ENCODE results near the gene PTPRD. TPM values are rescaled to one million over a fixed set of nuclear protein-coding genes. Genes with fewer than 3 reads are reported as not detected.

The PTPRD gene
- total and polyA plus RNA-seq, 3 experiments from 2014 or later, result 0.02 to 0.04 TPM; not detected in 1

DNA sequence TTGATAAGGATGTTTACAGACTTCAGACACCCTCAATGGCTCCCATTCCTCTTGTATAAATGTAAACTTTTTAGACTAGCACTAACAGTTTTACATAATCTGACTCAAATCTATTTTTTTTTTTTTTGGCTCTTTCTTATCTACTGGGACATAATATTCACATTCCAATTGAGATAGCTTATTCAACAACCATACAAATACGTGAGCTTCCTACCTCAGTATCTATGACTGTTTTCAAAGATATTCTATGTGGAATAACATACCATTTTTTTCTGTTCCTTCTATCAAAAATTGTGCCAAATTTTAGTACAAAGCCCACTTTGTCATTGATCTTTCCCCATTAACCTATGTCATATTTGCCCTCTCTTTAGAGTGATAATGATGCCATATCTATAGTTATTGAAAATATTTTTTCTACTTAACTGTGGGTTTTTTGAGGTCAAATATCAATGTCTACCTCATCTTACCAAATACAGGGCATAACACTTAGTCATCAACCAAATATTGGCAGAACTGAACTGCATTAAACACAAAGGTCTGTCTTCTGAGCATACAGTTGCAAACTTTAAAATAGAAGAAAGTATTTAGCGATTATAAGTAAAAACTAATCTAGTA lies 482.6 kb downstream of the PTPRD start:
- H3K27me3 ChIP-seq (ENCODE audit: insufficient read depth, low read length, poor library complexity, severe bottlenecking), result no peaks in the 10 kb centered on the region
- Mint-ChIP-seq H3K36me3 (no peaks in the 10 kb centered on the region), H3K27me3 (no peaks in the 10 kb centered on the region), H3K4me1 (no peaks in the 10 kb centered on the region), H3K9me3 (peaks cover 4 to 40% (median 10%) of the 10 kb centered on the region in 5 donors), H3K4me3 (no peak overlapping the region), H3K27ac (no peak overlapping the region)
- ChIA-PET CTCF (no interaction called here), POLR2A (no interaction called here)
- H3K27ac ChIP-seq (ENCODE audit: low read depth, low read length), result no peak overlapping the region
- H3K4me1 ChIP-seq (ENCODE audit: insufficient read depth, low read length), result no peaks in the 10 kb centered on the region
- no peaks in the 10 kb centered on the region for H3K36me3 ChIP-seq (ENCODE audit: insufficient read depth, low read length)
- DNase-seq, result no peak
- H3K4me3 ChIP-seq (ENCODE audit: low read length), result no peak overlapping the region
- H3K9me3 ChIP-seq (ENCODE audit: low read length), result no peaks in the 10 kb centered on the region

DNA sequence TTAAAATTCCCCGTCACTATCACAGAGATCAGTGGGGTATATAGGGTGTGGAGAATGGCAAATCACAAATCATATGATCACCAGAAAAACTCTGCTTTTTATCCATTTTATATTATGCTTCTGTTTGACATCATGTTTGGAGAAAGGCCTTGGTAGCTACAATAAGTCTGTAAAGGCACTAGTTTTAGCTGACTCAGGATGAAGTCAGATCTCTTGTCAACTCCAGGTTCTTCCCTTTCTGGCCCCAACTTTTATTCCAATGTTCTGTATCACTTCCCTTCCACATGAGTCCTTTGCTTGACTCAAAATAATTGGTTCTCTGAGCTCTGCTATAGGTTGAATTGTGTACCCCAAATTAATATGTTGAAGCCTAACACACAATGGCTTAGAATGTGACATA lies 484.9 kb downstream of the PTPRD start:
- no peak for DNase-seq
- no peak overlapping the region for H3K4me3 Mint-ChIP-seq
- Histone ChIP-seq H3K4me1 (ENCODE audit: insufficient read depth, low read length) (no peaks in the 10 kb centered on the region), H3K9me3 (ENCODE audit: low read length) (no peaks in the 10 kb centered on the region), H3K36me3 (ENCODE audit: insufficient read depth, low read length) (no peaks in the 10 kb centered on the region), H3K27ac (ENCODE audit: low read depth, low read length) (no peak overlapping the region), H3K4me3 (ENCODE audit: low read length) (no peak overlapping the region), H3K27me3 (ENCODE audit: insufficient read depth, low read length, poor library complexity, severe bottlenecking) (no peaks in the 10 kb centered on the region)
- ChIA-PET CTCF (no interaction called here), POLR2A (no interaction called here)
- H3K4me1 Mint-ChIP-seq, result no peaks in the 10 kb centered on the region
- H3K27ac Mint-ChIP-seq, result no peak overlapping the region
- H3K27me3 Mint-ChIP-seq, result no peaks in the 10 kb centered on the region
- no peaks in the 10 kb centered on the region for H3K36me3 Mint-ChIP-seq
- peaks cover under 1 to 35% (median 6%) of the 10 kb centered on the region in 5 donors for H3K9me3 Mint-ChIP-seq

DNA sequence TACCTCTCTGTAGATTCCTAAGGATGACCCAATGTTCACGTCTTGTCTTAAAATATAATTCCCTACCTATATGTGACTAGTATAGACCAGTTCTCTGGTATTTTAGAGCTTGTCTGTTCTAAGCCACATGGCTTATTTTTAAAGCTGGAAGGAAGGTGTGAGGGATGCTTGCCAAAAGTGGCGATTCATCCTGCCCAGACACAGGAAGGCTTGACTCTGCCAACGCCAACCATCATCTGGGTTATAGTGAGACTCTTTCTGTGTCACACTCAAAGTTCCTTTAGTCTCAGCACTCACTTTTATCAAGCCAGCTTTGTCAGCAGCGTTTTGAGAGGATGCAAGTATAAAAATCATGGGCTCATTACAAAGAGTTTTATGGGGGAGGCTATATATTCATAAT lies 500.0 kb downstream of the PTPRD start:
- no peaks in the 10 kb centered on the region for H3K36me3 Mint-ChIP-seq
- H3K4me3 ChIP-seq (ENCODE audit: low read length), result no peak overlapping the region
- POLR2A ChIA-PET, result no interaction called here
- no peaks in the 10 kb centered on the region for H3K27me3 Mint-ChIP-seq
- H3K4me1 ChIP-seq (ENCODE audit: insufficient read depth, low read length), result no peaks in the 10 kb centered on the region
- H3K4me3 Mint-ChIP-seq, result no peak overlapping the region
- H3K27me3 ChIP-seq (ENCODE audit: insufficient read depth, low read length, poor library complexity, severe bottlenecking), result no peaks in the 10 kb centered on the region
- DNase-seq, result no peak
- no peak overlapping the region for H3K27ac Mint-ChIP-seq
- peaks cover 3% of the 10 kb centered on the region for H3K9me3 ChIP-seq (ENCODE audit: low read length)
- H3K36me3 ChIP-seq (ENCODE audit: insufficient read depth, low read length), result no peaks in the 10 kb centered on the region
- H3K9me3 Mint-ChIP-seq, result peaks cover 0 to 55% (median 3%) of the 10 kb centered on the region in 5 donors
- no peak overlapping the region for H3K27ac ChIP-seq (ENCODE audit: low read depth, low read length)
- CTCF ChIA-PET, result no interaction called here
- H3K4me1 Mint-ChIP-seq, result no peaks in the 10 kb centered on the region

DNA sequence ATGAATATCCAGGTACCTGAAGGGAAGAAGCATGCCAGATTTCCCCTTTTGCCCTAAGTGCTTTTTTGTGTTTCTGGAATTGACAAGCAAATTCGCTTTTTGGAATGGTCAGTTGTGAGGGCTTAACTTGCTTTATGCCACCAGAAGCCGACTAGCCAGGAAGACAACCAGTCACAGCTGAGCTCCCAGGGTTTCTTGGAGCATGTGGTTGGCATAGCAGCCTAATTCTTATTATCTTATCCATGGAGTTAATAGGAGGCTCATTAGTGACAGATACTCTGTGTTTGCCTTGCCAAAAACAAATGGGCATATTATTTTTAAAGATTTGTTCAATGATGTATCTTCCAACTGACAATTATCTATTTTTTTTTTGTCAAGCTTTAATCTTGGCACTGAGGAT lies 500.7 kb downstream of the PTPRD start:
- Histone ChIP-seq H3K27me3 (ENCODE audit: insufficient read depth, low read length, poor library complexity, severe bottlenecking) (no peaks in the 10 kb centered on the region), H3K4me3 (ENCODE audit: low read length) (no peak overlapping the region), H3K36me3 (ENCODE audit: insufficient read depth, low read length) (no peaks in the 10 kb centered on the region), H3K27ac (ENCODE audit: low read depth, low read length) (no peak overlapping the region), H3K4me1 (ENCODE audit: insufficient read depth, low read length) (no peaks in the 10 kb centered on the region), H3K9me3 (ENCODE audit: low read length) (peaks cover 3% of the 10 kb centered on the region)
- ChIA-PET POLR2A (no interaction called here), CTCF (no interaction called here)
- DNase-seq, result no peak
- H3K27ac Mint-ChIP-seq, result no peak overlapping the region
- no peaks in the 10 kb centered on the region for H3K27me3 Mint-ChIP-seq
- no peak overlapping the region for H3K4me3 Mint-ChIP-seq
- H3K36me3 Mint-ChIP-seq, result no peaks in the 10 kb centered on the region
- no peaks in the 10 kb centered on the region for H3K4me1 Mint-ChIP-seq
- H3K9me3 Mint-ChIP-seq, result peaks cover under 1 to 55% (median 5%) of the 10 kb centered on the region in 5 donors

DNA sequence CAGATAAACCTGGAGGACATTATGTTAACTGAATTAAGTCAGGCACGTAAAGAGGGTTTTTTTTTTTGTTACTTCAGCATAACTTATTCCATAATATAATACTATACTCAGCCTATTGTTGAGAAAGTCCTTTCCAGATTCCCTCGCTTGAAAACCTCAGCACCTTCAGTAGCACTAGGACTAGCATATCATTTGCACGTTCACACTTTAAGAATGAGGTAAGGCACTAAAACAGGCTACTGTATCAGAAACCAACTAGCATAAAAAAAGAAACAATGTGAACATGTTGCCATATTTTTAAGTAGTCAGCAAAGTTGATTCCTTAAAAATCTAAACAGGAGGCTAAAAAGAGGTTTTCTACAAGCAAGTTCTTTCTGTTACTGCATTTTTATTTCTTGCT lies 504.0 kb downstream of the PTPRD start:
- ChIA-PET POLR2A (no interaction called here), CTCF (no interaction called here)
- H3K27ac Mint-ChIP-seq, result no peak overlapping the region
- Histone ChIP-seq H3K27ac (ENCODE audit: low read depth, low read length) (no peak overlapping the region), H3K27me3 (ENCODE audit: insufficient read depth, low read length, poor library complexity, severe bottlenecking) (no peaks in the 10 kb centered on the region), H3K4me3 (ENCODE audit: low read length) (no peak overlapping the region), H3K36me3 (ENCODE audit: insufficient read depth, low read length) (no peaks in the 10 kb centered on the region), H3K9me3 (ENCODE audit: low read length) (no peaks in the 10 kb centered on the region), H3K4me1 (ENCODE audit: insufficient read depth, low read length) (no peaks in the 10 kb centered on the region)
- H3K36me3 Mint-ChIP-seq, result no peaks in the 10 kb centered on the region
- H3K4me1 Mint-ChIP-seq, result no peaks in the 10 kb centered on the region
- DNase-seq, result no peak
- no peak overlapping the region for H3K4me3 Mint-ChIP-seq
- no peaks in the 10 kb centered on the region for H3K27me3 Mint-ChIP-seq
- H3K9me3 Mint-ChIP-seq, result peaks cover 3 to 45% (median 9%) of the 10 kb centered on the region in 5 donors

DNA sequence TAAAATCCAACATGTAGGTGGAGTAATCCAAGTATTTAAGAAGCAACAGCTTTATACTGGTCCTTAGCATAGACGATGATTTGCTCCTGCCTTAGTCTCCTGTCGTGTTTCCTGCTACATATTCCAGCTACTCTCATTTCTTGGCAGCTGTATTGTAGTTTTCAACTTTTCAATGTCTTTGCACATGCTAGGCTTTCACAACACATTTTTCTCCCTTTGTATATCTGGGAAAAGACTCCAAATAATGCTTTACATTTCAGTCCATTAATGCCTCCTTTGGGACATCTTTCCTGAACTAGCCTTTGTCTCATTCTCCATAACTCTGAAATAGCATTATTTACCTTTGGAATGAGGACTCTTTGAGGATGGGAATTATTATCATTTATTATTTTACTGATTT lies 508.0 kb downstream of the PTPRD start:
- POLR2A ChIA-PET, result no interaction called here
- H3K27ac ChIP-seq (ENCODE audit: low read depth, low read length), result no peak overlapping the region
- H3K4me1 Mint-ChIP-seq, result no peaks in the 10 kb centered on the region
- no peaks in the 10 kb centered on the region for H3K27me3 ChIP-seq (ENCODE audit: insufficient read depth, low read length, poor library complexity, severe bottlenecking)
- no peaks in the 10 kb centered on the region for H3K36me3 ChIP-seq (ENCODE audit: insufficient read depth, low read length)
- no peaks in the 10 kb centered on the region for H3K9me3 ChIP-seq (ENCODE audit: low read length)
- no peak overlapping the region for H3K27ac Mint-ChIP-seq
- no peaks in the 10 kb centered on the region for H3K27me3 Mint-ChIP-seq
- H3K4me1 ChIP-seq (ENCODE audit: insufficient read depth, low read length), result no peaks in the 10 kb centered on the region
- peaks cover 3 to 24% (median 9%) of the 10 kb centered on the region in 5 donors for H3K9me3 Mint-ChIP-seq
- no peak overlapping the region for H3K4me3 Mint-ChIP-seq
- H3K36me3 Mint-ChIP-seq, result no peaks in the 10 kb centered on the region
- no peak overlapping the region for H3K4me3 ChIP-seq (ENCODE audit: low read length)
- CTCF ChIA-PET, result no interaction called here
- DNase-seq, result no peak

DNA sequence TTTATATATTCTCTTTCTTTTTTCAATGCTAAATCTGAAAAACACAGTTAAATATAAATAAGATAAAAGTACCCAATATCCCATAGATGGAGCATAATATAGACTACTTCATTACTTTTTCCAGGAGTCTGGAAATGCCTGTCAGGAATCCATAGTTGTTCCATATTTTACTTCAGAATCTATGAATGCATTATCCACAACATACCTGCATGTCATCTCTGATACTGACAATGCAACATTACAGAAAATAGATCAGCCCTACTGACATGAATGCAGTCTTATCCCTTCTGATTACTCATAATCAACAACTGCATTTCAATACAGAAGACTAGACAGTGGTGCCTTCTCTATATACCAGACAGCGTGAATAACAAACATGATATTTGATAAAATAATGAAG lies 517.6 kb downstream of the PTPRD start:
- Mint-ChIP-seq H3K27ac (no peak overlapping the region), H3K36me3 (no peaks in the 10 kb centered on the region), H3K4me1 (no peaks in the 10 kb centered on the region), H3K27me3 (no peaks in the 10 kb centered on the region), H3K9me3 (peaks cover 0 to 13% (median 2%) of the 10 kb centered on the region in 5 donors), H3K4me3 (no peak overlapping the region)
- no peaks in the 10 kb centered on the region for H3K27me3 ChIP-seq (ENCODE audit: insufficient read depth, low read length, poor library complexity, severe bottlenecking)
- ChIA-PET CTCF (no interaction called here), POLR2A (no interaction called here)
- no peaks in the 10 kb centered on the region for H3K9me3 ChIP-seq (ENCODE audit: low read length)
- DNase-seq, result no peak
- no peaks in the 10 kb centered on the region for H3K4me1 ChIP-seq (ENCODE audit: insufficient read depth, low read length)
- no peak overlapping the region for H3K4me3 ChIP-seq (ENCODE audit: low read length)
- H3K27ac ChIP-seq (ENCODE audit: low read depth, low read length), result no peak overlapping the region
- no peaks in the 10 kb centered on the region for H3K36me3 ChIP-seq (ENCODE audit: insufficient read depth, low read length)

DNA sequence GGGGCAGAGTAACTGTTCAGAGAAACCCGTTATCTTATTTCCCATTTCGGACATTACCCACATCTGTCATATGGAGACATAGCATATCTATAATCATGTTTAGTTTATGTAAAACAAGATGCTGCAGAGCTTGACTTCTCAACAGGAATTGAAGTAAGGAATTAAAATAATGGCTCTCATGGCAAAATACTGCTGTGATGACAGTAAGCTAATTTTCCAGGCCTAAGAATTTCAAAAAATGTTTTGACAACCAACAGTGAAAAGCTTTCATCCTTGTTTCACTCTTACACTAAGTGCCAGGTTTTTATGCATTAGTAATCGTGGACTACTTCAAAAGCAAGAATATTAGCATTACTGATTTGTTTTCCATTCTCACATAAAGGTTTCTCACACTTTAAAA lies 518.2 kb downstream of the PTPRD start:
- no peaks in the 10 kb centered on the region for H3K36me3 ChIP-seq (ENCODE audit: insufficient read depth, low read length)
- Mint-ChIP-seq H3K4me1 (no peaks in the 10 kb centered on the region), H3K4me3 (no peak overlapping the region), H3K27ac (no peak overlapping the region), H3K9me3 (peaks cover 0 to 13% (median 4%) of the 10 kb centered on the region in 5 donors), H3K27me3 (no peaks in the 10 kb centered on the region), H3K36me3 (no peaks in the 10 kb centered on the region)
- no peak for DNase-seq
- CTCF ChIA-PET, result no interaction called here
- POLR2A ChIA-PET, result no interaction called here
- no peaks in the 10 kb centered on the region for H3K4me1 ChIP-seq (ENCODE audit: insufficient read depth, low read length)
- no peak overlapping the region for H3K27ac ChIP-seq (ENCODE audit: low read depth, low read length)
- H3K4me3 ChIP-seq (ENCODE audit: low read length), result no peak overlapping the region
- no peaks in the 10 kb centered on the region for H3K9me3 ChIP-seq (ENCODE audit: low read length)
- H3K27me3 ChIP-seq (ENCODE audit: insufficient read depth, low read length, poor library complexity, severe bottlenecking), result no peaks in the 10 kb centered on the region

DNA sequence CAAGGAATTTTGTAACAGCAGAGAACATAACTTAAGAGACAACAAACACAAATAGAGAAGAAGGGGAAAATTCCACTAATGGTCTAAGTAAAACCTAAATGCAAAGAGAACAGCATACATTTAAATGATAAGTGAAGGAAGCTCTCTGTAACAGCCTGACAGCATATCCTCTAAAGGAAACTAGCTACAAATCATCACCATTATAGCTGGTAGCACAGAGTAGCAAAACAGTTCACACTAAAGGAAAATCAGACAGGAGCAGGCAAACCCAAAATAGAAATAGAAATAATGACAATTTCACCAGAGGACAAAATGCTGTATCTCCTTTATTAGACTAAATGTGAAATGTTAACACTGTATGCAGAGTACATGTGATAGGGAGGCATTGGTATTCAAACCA lies 532.8 kb downstream of the PTPRD start:
- Histone ChIP-seq H3K36me3 (ENCODE audit: insufficient read depth, low read length) (no peaks in the 10 kb centered on the region), H3K27me3 (ENCODE audit: insufficient read depth, low read length, poor library complexity, severe bottlenecking) (no peaks in the 10 kb centered on the region), H3K27ac (ENCODE audit: low read depth, low read length) (no peak overlapping the region), H3K4me1 (ENCODE audit: insufficient read depth, low read length) (no peaks in the 10 kb centered on the region), H3K4me3 (ENCODE audit: low read length) (no peak overlapping the region), H3K9me3 (ENCODE audit: low read length) (no peaks in the 10 kb centered on the region)
- DNase-seq, result no peak
- H3K9me3 Mint-ChIP-seq, result peaks cover 2 to 24% (median 7%) of the 10 kb centered on the region in 5 donors
- no peaks in the 10 kb centered on the region for H3K4me1 Mint-ChIP-seq
- CTCF ChIA-PET, result no interaction called here
- POLR2A ChIA-PET, result no interaction called here
- no peak overlapping the region for H3K27ac Mint-ChIP-seq
- no peak overlapping the region for H3K4me3 Mint-ChIP-seq
- no peaks in the 10 kb centered on the region for H3K27me3 Mint-ChIP-seq
- no peaks in the 10 kb centered on the region for H3K36me3 Mint-ChIP-seq
